ENCODE data around the gene ITGA6.
A peak's percentile ranks its signal among the peaks of the same experiment; 100 is the strongest.

ITGA6 gene

DNA sequence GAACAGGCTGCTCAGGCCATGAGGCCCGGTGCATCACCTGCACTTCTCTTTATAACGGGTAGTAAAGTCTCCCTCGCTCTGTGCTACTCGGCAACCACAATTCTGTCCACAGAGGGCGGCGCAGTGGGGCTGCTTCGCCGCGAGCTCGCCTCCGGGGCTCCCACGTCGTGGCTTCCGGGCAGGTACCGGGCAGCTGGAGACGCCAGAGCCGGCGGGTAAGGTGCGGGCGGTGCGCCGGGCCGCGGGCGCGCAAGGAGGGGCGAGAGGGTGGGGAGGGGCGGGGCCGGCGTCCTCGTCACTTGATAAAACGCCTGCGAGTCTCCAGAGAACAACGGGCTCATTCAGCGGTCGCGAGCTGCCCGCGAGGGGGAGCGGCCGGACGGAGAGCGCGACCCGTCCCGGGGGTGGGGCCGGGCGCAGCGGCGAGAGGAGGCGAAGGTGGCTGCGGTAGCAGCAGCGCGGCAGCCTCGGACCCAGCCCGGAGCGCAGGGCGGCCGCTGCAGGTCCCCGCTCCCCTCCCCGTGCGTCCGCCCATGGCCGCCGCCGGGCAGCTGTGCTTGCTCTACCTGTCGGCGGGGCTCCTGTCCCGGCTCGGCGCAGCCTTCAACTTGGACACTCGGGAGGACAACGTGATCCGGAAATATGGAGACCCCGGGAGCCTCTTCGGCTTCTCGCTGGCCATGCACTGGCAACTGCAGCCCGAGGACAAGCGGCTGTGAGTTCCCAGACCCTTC, at the start of gene ITGA6:
ITGA6 (plus strand) TSS at position 331 of the 734 bp plus-strand sequence.
- DNase-seq (ENCODE audit: low spot score), result peak; percentile 71

DNA sequence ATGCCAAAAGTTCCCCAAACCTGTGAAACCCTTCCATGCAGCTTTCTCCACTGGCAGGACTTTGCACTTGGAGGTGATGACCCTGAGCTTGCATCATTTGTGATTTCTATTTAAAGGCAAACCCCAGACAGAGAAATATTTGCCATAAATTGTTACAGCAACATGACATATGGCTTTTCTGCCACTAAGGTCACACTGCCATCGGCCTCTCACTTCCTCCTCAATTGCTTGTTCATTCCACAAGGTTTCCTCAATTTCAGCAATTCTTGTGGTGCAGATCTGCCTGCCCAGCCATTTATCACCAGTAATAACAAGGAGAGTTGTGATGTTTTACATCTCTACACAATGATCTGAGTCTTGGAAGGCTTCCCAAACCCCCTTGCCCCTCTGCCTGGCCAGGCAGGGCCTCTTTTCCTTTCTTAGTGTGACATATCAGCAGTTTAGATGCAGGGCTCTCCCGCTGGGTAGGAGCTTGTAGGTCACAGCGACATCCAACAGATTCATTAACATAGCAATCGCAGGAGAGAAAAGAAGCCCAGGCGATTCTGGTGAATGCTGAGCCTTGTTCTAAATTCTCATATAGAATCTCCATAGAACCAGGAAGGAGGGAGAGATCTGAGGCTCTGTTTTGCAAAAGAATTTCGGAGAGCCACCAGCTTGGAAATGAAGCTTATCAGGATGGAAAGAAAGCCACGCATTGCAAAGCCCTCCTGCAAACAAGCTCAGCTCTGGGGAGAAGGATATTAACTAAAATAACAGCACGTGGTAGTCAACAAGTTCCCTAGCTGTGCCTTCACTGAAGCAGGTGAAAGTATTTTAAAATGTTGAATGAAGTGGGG, 46.7 kb upstream of the ITGA6 start:
- DNase-seq (ENCODE audit: low spot score), result no peak

DNA sequence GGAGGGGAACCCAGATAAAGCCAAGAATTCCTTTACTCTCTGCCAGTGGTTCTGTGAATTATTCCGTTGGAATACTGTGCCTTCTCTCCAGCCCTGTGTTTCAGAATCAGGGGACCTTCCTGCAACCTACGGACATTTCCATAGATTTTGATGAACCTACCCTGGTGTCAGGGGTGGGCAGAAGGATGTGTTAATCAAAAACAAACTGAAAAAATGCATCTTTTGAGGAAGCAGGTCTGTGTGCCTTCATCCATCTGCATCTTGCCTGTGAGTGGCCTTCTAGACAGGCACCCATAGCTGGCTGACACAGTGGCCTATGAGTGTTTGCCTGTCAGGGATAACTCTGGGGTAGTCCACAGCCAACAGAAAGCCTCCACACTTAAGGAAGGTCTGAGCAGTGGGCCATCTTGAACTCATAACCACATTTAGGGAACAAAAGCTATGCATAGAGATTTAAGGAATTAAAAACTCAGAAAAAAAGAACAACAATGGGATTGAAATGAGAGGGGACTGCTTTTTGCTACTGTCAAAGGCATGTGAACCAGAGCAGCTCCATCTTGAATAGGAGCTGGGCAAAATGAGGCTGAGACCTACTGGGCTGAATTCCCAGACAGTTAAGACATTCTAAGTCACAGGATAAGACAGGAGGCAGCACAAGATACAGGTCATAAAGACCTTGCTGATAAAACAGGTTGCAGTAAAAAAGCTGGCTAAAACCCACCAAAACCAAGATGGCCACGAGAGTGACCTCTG, 45.9 kb upstream of the ITGA6 start:
- no peak for DNase-seq (ENCODE audit: low spot score)

DNA sequence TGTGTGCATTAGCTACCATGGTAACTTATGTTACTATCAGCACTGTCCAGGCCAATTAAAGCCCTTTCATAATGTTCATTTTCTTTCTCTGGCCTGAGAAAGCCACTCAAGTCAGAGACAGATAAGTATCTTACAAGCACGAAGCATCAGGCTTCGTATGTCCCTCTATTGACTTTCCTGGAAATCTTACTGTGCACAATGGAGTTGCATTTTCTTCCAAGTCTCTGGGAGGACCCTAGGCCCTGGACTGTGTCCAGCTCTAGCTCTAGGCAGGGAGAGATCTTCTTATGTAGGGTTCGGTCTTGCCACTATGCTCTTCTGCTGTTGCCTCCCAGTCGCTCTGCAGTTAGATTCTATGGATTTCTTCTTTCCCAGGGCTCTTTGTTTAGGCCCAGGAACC, 40.0 kb upstream of the ITGA6 start:
- DNase-seq (ENCODE audit: low spot score), result no peak

DNA sequence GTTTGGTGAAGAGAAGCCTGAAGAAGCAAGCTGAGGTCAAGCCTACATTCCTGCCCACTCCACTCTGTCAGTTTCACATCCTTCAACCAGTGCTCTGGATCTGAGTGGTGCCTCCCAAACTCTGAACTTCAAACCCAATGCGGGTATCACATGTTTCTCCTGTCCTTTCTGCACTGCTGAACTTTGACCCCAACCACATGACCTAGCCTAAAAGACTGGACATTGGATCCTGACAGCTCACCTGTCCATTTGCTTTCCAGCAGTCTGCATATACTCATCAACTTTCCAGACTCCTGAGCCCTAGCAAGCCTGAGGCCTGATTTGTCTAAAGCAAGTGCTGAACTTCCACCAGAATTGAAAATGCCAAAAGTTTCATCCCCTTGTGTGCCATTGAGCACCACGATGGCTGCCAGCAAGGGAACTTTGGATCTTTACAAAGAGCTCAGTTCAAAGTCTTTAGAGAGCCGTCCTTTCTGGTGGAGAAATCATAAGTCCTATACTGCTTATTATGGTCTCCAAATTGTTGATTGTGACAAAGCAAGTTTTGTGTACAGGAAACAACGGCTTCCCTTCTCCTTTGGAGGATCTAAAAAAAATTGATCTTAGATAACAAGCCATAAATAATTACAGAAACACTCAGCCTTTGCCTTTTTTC, 37.6 kb upstream of the ITGA6 start:
- no peak for DNase-seq (ENCODE audit: low spot score)

DNA sequence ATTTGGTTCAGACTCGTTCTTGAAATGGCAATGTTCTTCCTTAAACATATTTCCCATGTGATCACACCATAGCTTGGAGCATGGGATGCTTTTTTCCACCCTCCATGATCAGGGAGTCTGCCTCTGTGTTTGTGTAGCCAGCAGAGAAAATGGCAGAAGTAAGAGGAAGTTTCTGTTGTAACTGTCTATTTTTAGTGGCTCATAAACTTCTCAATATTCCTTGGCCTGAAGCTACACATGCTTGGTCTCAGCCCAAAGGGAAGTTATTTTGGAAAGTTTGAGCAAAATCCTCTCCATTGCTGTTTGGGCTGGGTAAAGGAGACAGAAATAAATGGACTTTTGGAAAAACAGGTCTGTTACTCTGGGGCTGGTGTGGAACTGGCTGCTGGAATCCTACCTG, 33.4 kb upstream of the ITGA6 start:
- DNase-seq (ENCODE audit: low spot score), result no peak

DNA sequence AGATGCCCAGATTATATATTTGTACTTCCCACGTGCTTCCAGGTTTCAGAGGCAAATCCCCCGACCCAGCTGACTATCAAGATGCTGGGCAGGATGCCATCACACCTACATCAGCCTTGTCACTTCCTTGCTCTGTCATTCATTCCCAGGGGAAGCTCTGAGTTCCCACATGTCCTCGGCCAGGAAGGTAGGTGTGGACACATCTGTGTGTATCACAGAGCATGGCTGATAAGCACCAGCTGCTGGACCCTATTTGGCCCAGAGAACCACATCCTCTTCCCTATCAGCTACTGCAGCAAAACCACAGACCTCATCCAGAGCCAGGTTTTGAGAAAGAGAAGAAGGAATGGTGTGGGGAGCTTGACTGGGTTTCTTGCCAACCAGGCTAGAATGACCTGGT, 31.9 kb upstream of the ITGA6 start:
- DNase-seq (ENCODE audit: low spot score), result no peak

DNA sequence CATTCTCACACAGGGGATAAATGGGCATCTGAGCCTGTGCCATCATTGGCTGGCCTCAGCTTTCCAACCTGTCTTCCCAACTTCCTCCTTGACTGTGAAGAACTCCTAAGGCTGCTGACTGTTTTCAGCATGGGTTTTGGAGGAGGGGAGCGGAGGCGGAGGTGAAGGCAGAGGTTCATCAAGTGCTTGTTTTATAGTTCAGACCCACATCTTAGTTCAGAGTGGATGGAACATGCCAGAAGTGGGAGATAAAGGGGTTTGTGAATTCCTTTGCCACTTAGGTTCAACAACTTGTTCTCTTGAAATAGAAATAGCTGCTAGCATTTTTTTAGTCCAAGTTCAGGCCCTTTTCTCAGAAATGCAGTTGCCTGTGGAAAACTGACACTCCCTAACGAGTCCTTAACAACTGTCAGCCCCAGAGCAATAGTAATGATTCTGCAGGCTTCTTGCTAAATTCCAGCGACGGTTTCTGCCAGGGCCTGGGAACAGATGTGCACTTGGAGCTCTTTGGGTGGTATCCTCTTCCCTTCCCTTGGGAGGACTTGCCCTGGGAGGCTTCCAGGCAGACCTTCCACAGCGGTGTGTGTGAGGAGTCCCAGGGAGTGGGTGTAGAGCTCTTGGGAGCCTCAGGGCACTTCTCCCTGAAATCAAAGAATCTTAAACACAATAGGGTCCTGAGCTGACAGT, 30.1 kb upstream of the ITGA6 start:
- no peak for DNase-seq (ENCODE audit: low spot score)

DNA sequence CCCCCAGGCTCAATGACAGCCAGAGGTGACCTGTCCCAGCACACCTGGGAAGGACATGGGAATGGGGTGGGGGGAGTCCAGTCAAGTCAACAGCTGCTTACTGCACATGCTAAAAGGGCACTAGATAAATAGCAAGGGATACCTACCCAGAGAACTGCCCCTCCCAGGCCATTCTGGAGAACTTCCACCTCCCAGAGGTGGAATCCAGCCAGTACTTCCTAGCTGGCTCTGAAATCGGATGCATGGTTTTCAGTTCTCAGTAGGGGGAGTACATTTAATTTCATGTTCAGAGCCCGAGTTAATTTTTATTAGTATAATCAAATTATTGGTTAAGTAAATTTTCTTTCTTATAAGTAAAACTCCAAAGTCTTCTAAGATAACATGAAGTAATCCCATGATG, 28.9 kb upstream of the ITGA6 start:
- no peak for DNase-seq (ENCODE audit: low spot score)

DNA sequence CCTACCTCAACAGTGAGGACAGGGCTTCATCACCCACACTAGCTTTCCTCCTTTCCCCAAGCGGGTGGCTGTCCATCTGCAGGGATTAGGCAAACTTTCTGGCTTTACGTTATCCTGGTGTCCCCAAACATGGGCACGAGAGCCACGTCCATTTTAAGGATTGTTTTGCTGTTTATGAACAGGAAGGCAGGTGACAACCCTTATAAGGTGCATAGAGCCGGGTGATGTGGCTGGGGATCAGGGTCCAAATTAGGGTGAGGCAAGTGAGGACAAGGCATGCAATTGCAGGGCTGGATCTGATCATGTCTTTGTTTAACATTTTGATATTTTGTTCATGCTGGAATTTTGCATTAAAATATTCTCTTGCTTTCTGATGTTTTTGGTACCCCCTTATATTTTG, 27.6 kb upstream of the ITGA6 start:
- DNase-seq (ENCODE audit: low spot score), result no peak

DNA sequence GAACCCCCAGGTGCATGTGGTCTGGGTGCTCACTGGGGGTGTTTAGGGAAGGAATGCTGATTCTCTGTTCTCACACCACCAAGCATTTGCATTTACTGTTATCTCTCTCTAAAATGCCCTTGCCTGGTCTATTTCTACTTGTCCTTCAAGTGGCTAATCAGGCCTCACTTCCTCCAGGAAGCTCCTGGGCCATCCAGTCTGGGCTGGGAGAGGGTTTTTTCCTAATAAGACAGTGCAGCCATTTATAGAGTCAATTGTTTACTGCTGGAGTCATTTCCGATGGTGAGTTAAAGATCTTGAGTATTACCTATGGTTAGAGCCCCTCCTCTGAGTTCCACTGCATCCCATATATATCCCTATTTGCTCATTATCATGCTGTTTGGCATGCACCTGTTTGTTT, 25.2 kb upstream of the ITGA6 start:
- no peak for DNase-seq (ENCODE audit: low spot score)

DNA sequence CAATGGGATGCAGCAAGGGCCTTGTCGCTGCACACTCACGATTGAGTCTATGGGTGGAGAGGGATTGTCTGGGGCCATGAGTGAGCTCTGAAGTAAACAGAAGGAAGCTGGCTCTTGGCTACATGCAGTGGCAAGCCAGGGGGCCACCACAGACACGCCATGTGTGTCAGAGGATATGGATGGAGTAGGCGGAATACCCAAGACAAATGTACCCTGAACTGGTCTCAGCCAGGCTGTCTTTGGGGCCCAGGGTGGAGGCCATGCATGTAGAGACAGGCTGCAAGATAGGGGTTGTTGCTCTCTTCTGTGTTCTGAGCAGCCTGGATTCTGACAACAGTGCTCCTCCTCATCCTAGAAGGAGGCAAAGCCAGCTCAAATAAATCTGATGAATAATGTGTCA, 24.0 kb upstream of the ITGA6 start:
- DNase-seq (ENCODE audit: low spot score), result no peak

DNA sequence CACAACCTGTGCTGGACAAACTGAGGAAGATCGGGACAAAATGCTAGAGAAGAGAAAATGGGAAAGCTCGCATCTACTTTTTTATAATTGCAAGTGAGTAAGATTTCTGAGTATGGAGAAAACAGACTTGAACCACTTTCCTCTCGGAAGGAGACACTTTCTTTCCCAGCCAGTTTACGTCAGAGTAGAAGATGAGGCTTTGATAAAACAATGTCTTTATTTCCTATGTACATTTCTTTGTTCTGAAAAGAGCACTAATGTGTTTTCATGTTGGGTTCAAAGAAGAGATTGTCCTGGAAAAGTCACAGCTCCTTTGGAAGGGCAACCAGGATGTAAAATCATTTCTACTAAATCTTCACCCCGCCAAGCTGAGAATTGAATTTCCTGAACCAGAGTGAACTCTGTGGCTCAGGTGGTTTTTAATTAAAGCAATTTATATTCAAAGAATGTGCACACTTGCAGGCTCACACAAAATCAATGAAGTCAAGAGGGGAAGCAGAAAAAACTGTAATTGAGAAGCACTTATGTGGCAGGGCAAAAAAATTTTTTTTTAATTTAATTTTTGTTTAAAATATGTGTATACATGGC, 23.4 kb upstream of the ITGA6 start:
- DNase-seq (ENCODE audit: low spot score), result no peak

DNA sequence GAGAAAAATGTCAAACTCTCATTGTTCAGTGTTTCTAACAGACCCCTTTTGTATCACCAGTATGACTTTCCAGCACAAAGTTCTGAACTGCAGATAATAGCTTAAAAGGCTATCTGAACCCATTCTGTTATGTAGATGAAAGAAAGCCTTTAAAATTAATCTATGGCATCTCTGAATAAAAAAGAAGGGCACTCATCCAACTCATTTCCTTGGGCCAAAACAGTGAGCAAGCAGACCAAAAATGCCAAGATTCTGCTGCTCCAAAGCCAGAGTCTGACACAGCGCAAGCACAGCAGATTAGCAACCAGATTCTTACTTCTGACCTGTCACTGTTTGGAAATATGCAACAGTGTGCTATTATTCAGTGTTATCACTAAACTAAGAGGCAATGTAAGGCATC, 22.6 kb upstream of the ITGA6 start:
- no peak for DNase-seq (ENCODE audit: low spot score)

DNA sequence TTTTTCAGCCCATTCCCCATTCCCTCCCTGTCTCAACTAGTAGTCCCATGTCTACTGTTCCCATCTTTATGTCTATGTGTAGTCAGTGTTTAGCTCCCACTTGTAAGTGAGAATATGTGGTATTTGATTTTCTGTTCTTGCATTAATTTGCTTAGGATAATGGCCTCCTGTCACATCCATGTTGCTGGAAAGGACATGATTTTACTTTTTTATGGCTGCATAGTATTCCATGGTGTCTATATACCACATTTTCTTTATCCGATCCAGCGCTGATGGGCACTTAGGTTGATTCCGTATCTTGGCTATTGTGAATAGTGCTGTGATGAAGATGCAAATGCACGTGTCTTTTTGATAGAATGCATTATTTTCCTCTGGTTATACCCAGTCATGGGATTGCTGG, 21.7 kb upstream of the ITGA6 start:
- DNase-seq (ENCODE audit: low spot score), result no peak

DNA sequence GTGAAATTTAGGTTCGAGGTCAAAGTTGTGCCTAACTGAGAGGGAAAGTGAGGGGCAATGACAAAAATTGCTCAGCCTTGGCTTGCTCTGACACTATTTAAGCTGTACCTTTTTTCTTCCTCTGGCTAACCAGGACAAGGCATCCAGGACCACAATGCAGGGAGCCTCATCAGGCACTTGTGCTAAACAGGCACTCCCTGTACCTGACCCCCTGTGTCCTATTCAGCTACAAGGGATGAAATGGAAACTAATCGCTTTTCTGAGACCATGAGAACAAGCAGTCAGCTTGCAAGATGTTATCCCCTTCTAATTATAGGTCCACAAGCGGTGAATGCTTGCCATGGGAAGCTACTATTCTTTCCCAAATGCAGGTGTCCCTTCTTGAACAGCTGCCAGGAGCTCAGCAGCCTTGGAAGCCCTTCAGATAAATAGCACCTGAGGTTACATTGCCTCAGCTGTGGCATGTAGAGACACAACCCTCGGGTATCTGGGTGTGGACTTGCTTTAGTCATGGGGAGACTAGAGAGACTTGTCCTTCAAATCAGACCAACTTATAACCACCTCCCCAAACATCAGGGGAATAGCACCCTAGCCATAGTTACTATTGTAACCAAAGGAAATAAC, 19.1 kb upstream of the ITGA6 start:
- DNase-seq (ENCODE audit: low spot score), result no peak

DNA sequence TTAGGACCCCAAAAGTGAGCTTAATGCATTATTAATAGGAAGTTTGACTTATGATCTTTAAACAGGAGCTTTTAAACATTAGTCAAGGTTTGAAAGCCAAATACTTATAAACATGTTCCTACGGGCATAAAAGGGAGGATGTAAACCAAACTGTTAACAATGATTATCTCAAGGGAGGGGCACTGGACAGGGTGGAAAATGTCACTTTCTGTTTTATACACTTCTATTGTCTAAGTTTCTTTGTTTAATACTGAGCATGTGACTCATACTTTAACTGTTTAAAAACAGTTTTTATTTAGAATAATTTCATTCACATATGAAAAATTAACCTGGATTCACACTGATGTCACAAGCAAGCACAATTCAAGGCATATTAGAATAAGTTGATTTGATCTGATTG, 18.3 kb upstream of the ITGA6 start:
- no peak for DNase-seq (ENCODE audit: low spot score)

DNA sequence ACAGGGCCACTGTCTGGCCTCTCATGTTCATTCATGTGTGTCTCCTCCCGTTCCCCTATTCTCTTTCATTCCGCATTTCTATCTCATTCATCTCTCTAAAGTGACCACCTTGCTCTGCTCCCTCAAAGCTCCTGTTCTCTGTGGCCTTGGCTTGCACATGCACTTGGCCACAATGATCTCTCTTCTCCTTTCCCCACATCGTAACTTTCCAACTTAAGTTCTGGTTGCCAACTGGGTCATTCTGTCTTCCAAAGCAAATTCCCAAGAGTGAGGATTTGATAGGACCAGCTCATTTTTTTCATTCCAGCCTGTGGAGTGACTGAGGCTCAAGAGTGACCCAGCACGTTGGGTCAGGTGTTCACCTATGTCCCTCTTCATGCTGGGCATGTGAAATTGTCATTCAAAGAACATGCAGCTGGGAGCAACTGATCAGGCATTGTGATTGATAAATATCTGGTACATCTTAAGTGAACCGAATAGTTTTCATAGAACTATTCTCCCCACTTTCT, 14.3 kb upstream of the ITGA6 start:
- DNase-seq (ENCODE audit: low spot score), result no peak

DNA sequence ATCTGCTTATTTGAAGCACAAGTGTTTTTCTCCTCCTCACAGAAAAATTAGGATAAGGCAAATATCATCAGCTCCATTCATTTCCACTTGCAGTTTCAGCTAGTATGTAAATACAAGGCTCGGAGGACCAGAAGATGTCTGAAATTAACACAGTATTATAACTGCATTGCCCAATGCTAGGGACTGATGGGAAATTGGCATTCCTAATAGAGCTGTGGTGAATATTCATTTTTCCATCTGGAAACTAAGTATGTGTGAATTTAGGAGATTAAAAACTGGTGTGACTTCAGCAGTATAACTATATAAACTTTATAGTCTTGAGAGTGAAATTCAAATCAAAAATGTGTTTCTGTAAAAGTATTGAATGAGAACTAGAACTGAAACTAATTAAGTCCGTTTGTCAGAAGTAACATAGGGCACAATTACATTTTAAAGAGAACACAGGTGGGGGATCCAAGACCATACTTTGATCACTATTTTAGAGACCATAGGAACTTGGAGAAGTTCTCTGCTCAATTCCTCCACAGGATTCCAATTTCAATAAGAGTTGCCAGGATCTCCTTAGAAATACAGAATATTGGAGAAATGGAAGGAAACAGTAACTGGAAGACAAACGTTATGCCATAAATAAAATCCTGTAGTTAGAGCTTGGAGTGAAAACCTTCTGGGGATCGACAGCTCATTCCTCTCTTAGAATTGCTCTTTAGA, 12.1 kb upstream of the ITGA6 start:
- no peak for DNase-seq (ENCODE audit: low spot score)

DNA sequence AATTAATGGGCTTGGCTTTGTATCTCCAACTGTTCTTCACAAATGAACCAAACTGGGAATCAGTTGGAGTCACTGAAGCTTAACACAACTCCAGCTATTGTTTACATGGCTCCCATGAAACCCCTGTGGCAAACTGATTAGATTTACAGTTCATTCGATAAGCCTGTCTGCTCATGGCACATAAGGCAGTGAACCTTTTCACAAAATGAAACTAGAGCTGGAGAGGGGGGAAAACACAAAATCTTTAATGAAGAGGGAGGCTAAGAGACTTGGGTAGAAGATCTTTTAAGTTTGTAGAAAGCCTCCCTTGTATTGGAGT, 11.6 kb upstream of the ITGA6 start:
- DNase-seq (ENCODE audit: low spot score), result no peak

Data from CD4-positive, alpha-beta T cell treated with Interleukin-15 for 4 hours (primary cell).